ENCODE results near the gene DNASE1L3. TPM values are rescaled to one million over a fixed set of nuclear protein-coding genes. Genes with fewer than 3 reads are reported as not detected.

DNASE1L3 gene
- total RNA-seq, 1 experiment from 2014 or later: 0.36 TPM

DNA sequence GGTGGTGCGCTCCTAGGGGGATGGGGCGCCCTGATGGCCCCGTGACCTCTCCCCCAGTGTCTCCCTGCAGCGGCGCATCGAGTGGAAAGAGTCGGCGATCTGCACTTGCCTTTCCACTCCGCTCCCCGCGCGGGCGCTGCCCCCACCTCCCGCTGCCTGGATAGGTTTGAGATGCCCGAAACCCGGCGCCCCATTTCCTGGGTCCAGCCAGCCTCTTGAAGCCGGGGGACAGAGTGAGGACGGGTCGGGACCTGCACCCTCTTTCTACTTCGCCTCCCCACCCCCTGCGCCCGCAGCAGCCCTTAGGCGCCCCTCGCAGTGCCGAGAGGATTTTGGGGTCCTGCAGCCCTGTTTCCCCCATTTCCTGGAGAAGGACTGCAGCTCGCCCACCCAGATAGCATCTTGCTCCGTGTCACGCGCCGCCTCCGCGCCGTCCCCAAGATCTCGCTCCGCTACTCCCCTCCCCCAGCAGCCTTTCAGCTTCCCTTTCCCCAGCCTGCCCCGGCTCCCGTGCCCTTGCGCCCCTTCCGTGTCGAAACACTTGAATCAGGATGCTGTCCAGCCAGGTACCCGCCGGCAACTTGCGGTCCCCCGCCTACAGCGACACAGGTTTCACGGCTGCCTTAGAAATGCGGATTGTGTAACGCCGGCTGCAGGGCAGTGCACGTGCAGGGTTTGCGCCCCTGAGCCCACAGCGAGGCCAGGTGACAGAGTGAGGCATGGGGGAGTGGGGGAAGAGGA lies 27.3 kb upstream of the DNASE1L3 start:
- POLR2A ChIA-PET (ENCODE audit: unreplicated experiment): no interaction called here
- Histone ChIP-seq H3K27me3 (ENCODE audit: low read length) (no peaks in the 10 kb centered on the region), H3K79me2 (ENCODE audit: low read length) (peaks cover 18% of the 10 kb centered on the region), H3K27ac (ENCODE audit: low read length) (peak overlapping the region; percentile 40), H3K9me2 (replicated peaks; ENCODE audit: low read length) (no peaks in the 10 kb centered on the region), H4K20me1 (ENCODE audit: low read length) (no peaks in the 10 kb centered on the region), H3K9ac (ENCODE audit: low read length) (peak overlapping the region; percentile 80), H3K4me1 (ENCODE audit: insufficient read depth, low read length) (peaks cover 32% of the 10 kb centered on the region), H3F3A (ENCODE audit: low read length, unreplicated experiment) (no peaks in the 10 kb centered on the region), H2AFZ (ENCODE audit: low read length) (peak overlapping the region; percentile 96), H3K4me2 (ENCODE audit: low read length) (peak overlapping the region; percentile 99), H3K4me3 (ENCODE audit: low read length) (peak overlapping the region; percentile 99), H3K9me3 (ENCODE audit: low read length) (no peaks in the 10 kb centered on the region), H3K36me3 (ENCODE audit: low read depth, low read length) (no peaks in the 10 kb centered on the region)
- TSS peak; percentile 48 for BruUV-seq (replicated peaks)
- CTCF ChIA-PET: interaction anchor here (0.6 to 2.0 kb wide), 4 partner anchors 19 to 68 kb away, joined by 3 to 11 read pairs (median 7); partner anchors contain the start of genes HTD2 and RPP14
- no peak for TF ChIP-seq EZH2 (IDR thresholded peaks at IDR 0.05; ENCODE audit: low read length, unreplicated experiment)
- ATAC-seq (peak; percentile 47), DNase-seq (peak; percentile 43)
- intact Hi-C loops (cut with micrococcal nuclease): loop anchor here (1.0 to 5.0 kb wide), 3 partner anchors 16 to 63 kb away; no protein-coding TSS in a partner anchor

DNA sequence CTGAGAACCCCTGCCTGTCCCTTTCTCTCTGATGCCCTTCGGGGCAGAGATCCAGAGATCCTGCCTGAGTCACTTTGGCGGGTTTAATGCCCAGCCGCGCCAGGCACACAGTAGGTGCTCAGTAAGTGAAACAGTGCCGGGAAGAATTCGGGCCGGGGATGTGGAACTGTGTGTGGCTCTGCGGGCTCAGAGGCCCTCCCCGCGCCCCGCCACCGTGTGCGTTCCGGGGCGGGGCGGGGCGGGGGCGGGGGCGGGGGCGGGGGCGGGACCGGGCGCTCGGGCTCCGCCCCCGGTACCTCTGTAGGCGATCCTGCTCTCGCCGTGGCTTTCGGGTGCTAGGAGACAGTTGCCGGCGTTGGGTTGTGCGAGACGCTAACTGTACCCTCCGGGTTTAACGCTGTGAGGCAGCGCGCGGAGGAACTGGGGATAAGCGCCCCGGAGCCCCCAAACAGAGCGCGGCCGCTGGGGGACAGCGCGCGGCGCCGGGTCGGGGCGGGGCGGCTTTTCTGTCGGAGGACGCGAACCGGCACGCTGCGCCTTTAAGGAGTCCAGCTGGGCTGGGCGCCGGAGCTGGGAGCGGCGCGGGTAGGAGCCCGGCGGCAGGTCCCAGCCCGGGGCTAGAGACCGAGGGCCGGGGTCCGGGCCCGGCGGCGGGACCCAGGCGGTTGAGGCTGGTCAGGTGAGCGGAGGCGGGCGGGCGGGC lies 26.6 kb upstream of the DNASE1L3 start, which contains the start of gene ABHD6:
TSS of gene ABHD6 (plus strand) at position 555 of the 703 bp plus-strand sequence. CDS start 18,795 bp downstream, outside the sequence.
- Histone ChIP-seq H2AFZ (ENCODE audit: low read length) (peak within 1 kb of the TSS; percentile 96), H4K20me1 (ENCODE audit: low read length) (no peaks in the 10 kb centered on the region), H3K4me2 (ENCODE audit: low read length) (peak within 1 kb of the TSS; percentile 99), H3K4me3 (ENCODE audit: low read length) (peak within 1 kb of the TSS; percentile 99), H3F3A (ENCODE audit: low read length, unreplicated experiment) (no peaks in the 10 kb centered on the region), H3K27ac (ENCODE audit: low read length) (peak within 1 kb of the TSS; percentile 40), H3K27me3 (ENCODE audit: low read length) (no peaks in the 10 kb centered on the region), H3K9me3 (ENCODE audit: low read length) (no peaks in the 10 kb centered on the region), H3K9me2 (replicated peaks; ENCODE audit: low read length) (no peaks in the 10 kb centered on the region), H3K4me1 (ENCODE audit: insufficient read depth, low read length) (peaks cover 32% of the 10 kb centered on the region), H3K79me2 (ENCODE audit: low read length) (peaks cover 18% of the 10 kb centered on the region), H3K9ac (ENCODE audit: low read length) (peak within 1 kb of the TSS; percentile 80), H3K36me3 (ENCODE audit: low read depth, low read length) (no peaks in the 10 kb centered on the region)
- ChIA-PET CTCF (interaction anchor here (0.5 to 2.0 kb wide), 5 partner anchors 19 to 69 kb away, joined by 3 to 11 read pairs (median 6); partner anchors contain the start of genes HTD2 and RPP14), POLR2A (ENCODE audit: unreplicated experiment) (no interaction called here)
- intact Hi-C loops (cut with micrococcal nuclease): loop anchor here (1.0 to 5.0 kb wide), 3 partner anchors 15 to 63 kb away; no protein-coding TSS in a partner anchor
- BruUV-seq (replicated peaks): no TSS peak
- DNase-seq (peak; percentile 66), ATAC-seq (peak; percentile 72)
- TF ChIP-seq, protein P1, sequence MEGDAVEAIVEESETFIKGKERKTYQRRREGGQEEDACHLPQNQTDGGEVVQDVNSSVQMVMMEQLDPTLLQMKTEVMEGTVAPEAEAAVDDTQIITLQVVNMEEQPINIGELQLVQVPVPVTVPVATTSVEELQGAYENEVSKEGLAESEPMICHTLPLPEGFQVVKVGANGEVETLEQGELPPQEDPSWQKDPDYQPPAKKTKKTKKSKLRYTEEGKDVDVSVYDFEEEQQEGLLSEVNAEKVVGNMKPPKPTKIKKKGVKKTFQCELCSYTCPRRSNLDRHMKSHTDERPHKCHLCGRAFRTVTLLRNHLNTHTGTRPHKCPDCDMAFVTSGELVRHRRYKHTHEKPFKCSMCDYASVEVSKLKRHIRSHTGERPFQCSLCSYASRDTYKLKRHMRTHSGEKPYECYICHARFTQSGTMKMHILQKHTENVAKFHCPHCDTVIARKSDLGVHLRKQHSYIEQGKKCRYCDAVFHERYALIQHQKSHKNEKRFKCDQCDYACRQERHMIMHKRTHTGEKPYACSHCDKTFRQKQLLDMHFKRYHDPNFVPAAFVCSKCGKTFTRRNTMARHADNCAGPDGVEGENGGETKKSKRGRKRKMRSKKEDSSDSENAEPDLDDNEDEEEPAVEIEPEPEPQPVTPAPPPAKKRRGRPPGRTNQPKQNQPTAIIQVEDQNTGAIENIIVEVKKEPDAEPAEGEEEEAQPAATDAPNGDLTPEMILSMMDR (conservative IDR thresholded peaks at IDR 0.05; ENCODE audit: low read depth, low read length): peak; percentile 46; the same call in 1 of the 2 replicates
- TF ChIP-seq EZH2phosphoT487 (IDR thresholded peaks at IDR 0.05; ENCODE audit: borderline replicate concordance, low read length): no peak

DNA sequence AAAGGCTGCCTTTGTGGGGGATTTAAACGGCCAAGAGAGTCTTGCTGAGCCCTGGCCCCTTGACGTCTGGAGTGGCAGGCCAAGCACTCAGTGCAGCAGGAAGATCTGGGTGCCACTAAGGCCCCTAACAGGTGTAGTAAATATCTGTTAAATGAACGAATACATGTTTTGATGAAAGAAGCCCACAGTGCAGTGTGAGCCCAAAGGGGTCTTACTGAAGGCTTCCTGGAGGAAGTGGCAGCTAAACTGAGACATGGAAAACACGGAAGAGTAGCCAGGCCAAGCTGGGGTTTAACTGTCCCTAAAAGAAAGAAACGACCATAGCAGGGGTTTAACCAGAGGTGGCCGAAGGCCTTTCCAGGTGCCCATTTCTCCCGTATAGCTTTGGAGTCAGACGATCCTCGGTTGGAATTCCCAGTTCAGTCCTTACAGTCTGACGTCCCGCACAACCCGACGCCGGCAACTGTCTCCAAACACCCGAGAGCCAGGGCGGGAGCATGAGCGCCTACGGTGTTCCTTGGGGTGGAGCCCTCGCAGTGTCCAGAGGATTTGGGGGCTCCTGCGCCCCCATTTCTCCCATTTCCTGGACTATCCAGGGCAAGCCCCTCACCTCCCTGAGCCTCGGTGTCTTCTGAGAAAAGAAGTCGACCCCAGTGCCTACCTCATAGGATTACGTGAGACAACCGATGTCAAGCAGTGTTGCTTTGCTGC lies 25.9 kb upstream of the DNASE1L3 start:
- peak overlapping the region; percentile 99 for H3K4me3 ChIP-seq (ENCODE audit: low read length)
- TF ChIP-seq, protein P1 (conservative IDR thresholded peaks at IDR 0.05; ENCODE audit: low read depth, low read length): no peak
- TF ChIP-seq EZH2 (IDR thresholded peaks at IDR 0.05; ENCODE audit: low read length, unreplicated experiment) (no peak), EZH2phosphoT487 (IDR thresholded peaks at IDR 0.05; ENCODE audit: borderline replicate concordance, low read length) (no peak)
- H3K36me3 ChIP-seq (ENCODE audit: low read depth, low read length): no peaks in the 10 kb centered on the region
- H3K79me2 ChIP-seq (ENCODE audit: low read length): peaks cover 18% of the 10 kb centered on the region
- BruUV-seq (replicated peaks): TSS peak; percentile 93
- H2AFZ ChIP-seq (ENCODE audit: low read length): peak overlapping the region; percentile 96
- no peaks in the 10 kb centered on the region for H3F3A ChIP-seq (ENCODE audit: low read length, unreplicated experiment)
- H3K27me3 ChIP-seq (ENCODE audit: low read length): no peaks in the 10 kb centered on the region
- H3K27ac ChIP-seq (ENCODE audit: low read length): no peak overlapping the region
- H3K9me3 ChIP-seq (ENCODE audit: low read length): no peaks in the 10 kb centered on the region
- peak overlapping the region; percentile 80 for H3K9ac ChIP-seq (ENCODE audit: low read length)
- ChIA-PET CTCF (interaction anchor here (0.5 kb wide), 1 partner anchor 60 kb away, joined by 8 read pairs; no protein-coding TSS in a partner anchor), POLR2A (ENCODE audit: unreplicated experiment) (no interaction called here)
- peak; percentile 8 for ATAC-seq
- H3K4me2 ChIP-seq (ENCODE audit: low read length): peak overlapping the region; percentile 99
- no peaks in the 10 kb centered on the region for H4K20me1 ChIP-seq (ENCODE audit: low read length)
- intact Hi-C loops (cut with micrococcal nuclease): loop anchor here (1.0 to 5.0 kb wide), 3 partner anchors 14 to 64 kb away; no protein-coding TSS in a partner anchor
- peak; percentile 8 for DNase-seq
- no peaks in the 10 kb centered on the region for H3K9me2 ChIP-seq (replicated peaks; ENCODE audit: low read length)
- H3K4me1 ChIP-seq (ENCODE audit: insufficient read depth, low read length): peaks cover 28% of the 10 kb centered on the region

All from PC-3 (cell line).